Measurements from ENCODE around the gene TMEM106C. TPM values are rescaled to one million over a fixed set of nuclear protein-coding genes. Genes with fewer than 3 reads are reported as not detected.

Gene TMEM106C
- polyA plus RNA-seq, 1 donor (not counting 4 experiments of a cell fraction or from before 2014, with no cell fraction given), result 134 TPM

DNA sequence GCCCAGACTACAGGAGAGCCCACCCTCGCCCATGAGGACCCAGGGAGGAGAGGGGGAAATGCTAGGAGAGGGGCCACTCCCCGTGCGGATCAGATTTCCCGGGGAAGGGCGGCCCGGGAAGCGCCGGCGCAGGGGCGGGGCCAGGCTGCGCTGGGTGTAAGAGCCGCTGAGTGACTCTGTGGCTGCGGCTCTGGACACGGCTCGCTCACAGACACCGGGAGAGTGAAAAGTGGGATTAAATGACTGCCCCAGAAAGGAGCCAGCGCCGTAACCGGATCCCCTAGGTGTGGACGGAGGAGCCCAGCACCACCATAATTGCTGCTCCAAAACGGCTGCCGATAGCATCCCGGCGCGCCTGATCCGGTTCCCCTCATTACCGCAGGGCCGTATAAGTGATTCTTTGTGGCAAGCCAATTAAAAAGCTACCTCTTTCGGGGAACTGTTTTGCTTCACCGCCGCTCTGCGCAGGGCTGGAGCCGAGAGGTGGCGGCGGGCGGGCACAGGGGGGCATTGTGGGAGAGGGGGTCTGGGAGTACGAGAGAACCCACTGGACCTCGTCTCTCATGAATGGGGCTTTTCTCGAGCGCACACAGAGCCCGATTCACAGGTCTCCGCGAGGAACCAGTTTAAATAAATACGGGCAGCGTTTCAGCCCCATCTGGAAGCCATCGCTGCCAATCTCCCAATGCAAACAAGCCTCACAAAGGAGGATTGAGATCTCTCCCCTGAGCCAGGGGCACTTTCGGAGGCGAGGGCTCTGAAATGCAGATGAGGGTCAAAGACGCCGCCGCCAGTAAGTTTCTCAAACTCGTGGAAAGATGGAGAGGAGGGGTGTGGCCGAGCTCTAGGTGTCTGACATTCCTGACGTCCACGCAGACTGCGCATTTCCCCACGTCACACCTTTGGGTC, 38.4 kb downstream of the TMEM106C start:
- DNase-seq (ENCODE audit: low read depth, low spot score), result no peak
- FAIRE-seq, result no peak
- TF ChIP-seq CTCF (optimal IDR thresholded peaks at IDR 0.05 in 1 of 3, IDR thresholded peaks at IDR 0.05 in 1 of 3, conservative IDR thresholded peaks at IDR 0.05 in 1 of 3; ENCODE audit: extremely low read depth in 1 of 3, insufficient read depth in 2 of 3, low read length in 3 of 3) (no peak), EZH2 (IDR thresholded peaks at IDR 0.05; ENCODE audit: low read length) (no peak)
- H3K9me1 ChIP-seq (ENCODE audit: control insufficient read depth, extremely low read depth, insufficient read depth, low read length), result no peaks in the 10 kb centered on the region
- dilution Hi-C loops (cut with MboI; ENCODE audit: extremely low pct_ligation_motif_present, low sequenced_read_pairs), result no loop called here
- peak overlapping the region; percentile 36 to 91 (median 84) for H3K4me3 ChIP-seq (ENCODE audit: control insufficient read depth in 2 of 3, extremely low read depth in 1 of 3, insufficient read depth in 2 of 3, low read depth in 1 of 3, low read length in 3 of 3)
- H3K27ac ChIP-seq (ENCODE audit: control insufficient read depth, insufficient read depth, low read length), result peak overlapping the region; percentile 91
- H3K4me1 ChIP-seq (ENCODE audit: control insufficient read depth, extremely low read depth, insufficient read depth, low read length), result peaks cover 33% of the 10 kb centered on the region
- peaks cover 49% of the 10 kb centered on the region for H3K27me3 ChIP-seq (ENCODE audit: control insufficient read depth, extremely low read depth, insufficient read depth, low read length)
- no peaks in the 10 kb centered on the region for H4K20me1 ChIP-seq (ENCODE audit: control insufficient read depth, extremely low read depth, insufficient read depth, low read length)
- H3K9me3 ChIP-seq (ENCODE audit: control insufficient read depth, low read depth, low read length), result no peaks in the 10 kb centered on the region
- peak overlapping the region; percentile 96 for H2AFZ ChIP-seq (ENCODE audit: control insufficient read depth, low read length)
- no peaks in the 10 kb centered on the region for H3K36me3 ChIP-seq (ENCODE audit: control insufficient read depth in 2 of 2, extremely low read depth in 1 of 2, insufficient read depth in 2 of 2, low read length in 2 of 2)
- H3K79me2 ChIP-seq (ENCODE audit: control insufficient read depth, insufficient read depth, low read length), result no peaks in the 10 kb centered on the region
- peak overlapping the region; percentile 100 for H3K4me2 ChIP-seq (ENCODE audit: control insufficient read depth, extremely low read depth, insufficient read depth, low read depth, low read length)
- H3K9ac ChIP-seq (ENCODE audit: control insufficient read depth, extremely low read depth, insufficient read depth, low read length), result peak overlapping the region; percentile 89

- H3K36me3 ChIP-seq (ENCODE audit: control insufficient read depth in 2 of 2, extremely low read depth in 1 of 2, insufficient read depth in 2 of 2, low read length in 2 of 2), result no peaks in the 10 kb centered on the region
- peaks cover 33% of the 10 kb centered on the region for H3K4me1 ChIP-seq (ENCODE audit: control insufficient read depth, extremely low read depth, insufficient read depth, low read length)
- no peak for TF ChIP-seq CTCF (optimal IDR thresholded peaks at IDR 0.05 in 1 of 3, IDR thresholded peaks at IDR 0.05 in 1 of 3, conservative IDR thresholded peaks at IDR 0.05 in 1 of 3; ENCODE audit: extremely low read depth in 1 of 3, insufficient read depth in 2 of 3, low read length in 3 of 3)
- TF ChIP-seq EZH2 (IDR thresholded peaks at IDR 0.05; ENCODE audit: low read length), result peak; percentile 8
- dilution Hi-C loops (cut with MboI; ENCODE audit: extremely low pct_ligation_motif_present, low sequenced_read_pairs), result no loop called here
- peak overlapping the region; percentile 18 for H3K9ac ChIP-seq (ENCODE audit: control insufficient read depth, extremely low read depth, insufficient read depth, low read length)
- peak overlapping the region; percentile 33 for H2AFZ ChIP-seq (ENCODE audit: control insufficient read depth, low read length)
- H3K4me2 ChIP-seq (ENCODE audit: control insufficient read depth, extremely low read depth, insufficient read depth, low read depth, low read length), result peak overlapping the region; percentile 100
- no peaks in the 10 kb centered on the region for H4K20me1 ChIP-seq (ENCODE audit: control insufficient read depth, extremely low read depth, insufficient read depth, low read length)
- no peaks in the 10 kb centered on the region for H3K9me1 ChIP-seq (ENCODE audit: control insufficient read depth, extremely low read depth, insufficient read depth, low read length)
- H3K27me3 ChIP-seq (ENCODE audit: control insufficient read depth, extremely low read depth, insufficient read depth, low read length), result peaks cover 49% of the 10 kb centered on the region
- FAIRE-seq, result no peak
- H3K4me3 ChIP-seq (ENCODE audit: control insufficient read depth in 2 of 3, extremely low read depth in 1 of 3, insufficient read depth in 2 of 3, low read depth in 1 of 3, low read length in 3 of 3), result peak overlapping the region; percentile 36 to 91 (median 84)
- no peaks in the 10 kb centered on the region for H3K9me3 ChIP-seq (ENCODE audit: control insufficient read depth, low read depth, low read length)
- no peak overlapping the region for H3K27ac ChIP-seq (ENCODE audit: control insufficient read depth, insufficient read depth, low read length)
- DNase-seq (ENCODE audit: low read depth, low spot score), result no peak
- no peaks in the 10 kb centered on the region for H3K79me2 ChIP-seq (ENCODE audit: control insufficient read depth, insufficient read depth, low read length)
Measured at GRCh38 chr12:48002414-48002730, 39.0 kb downstream of the TMEM106C start.

Measured in keratinocyte (primary cell).